Measurements from ENCODE around the gene POLA1.

GRCh38 chrX:24693453-24694202, at the start of gene POLA1:
- TF ChIP-seq POLR2A (IDR thresholded peaks at IDR 0.05; ENCODE audit: low read length): peak; percentile 61
- TF ChIP-seq GATA1 (IDR thresholded peaks at IDR 0.05; ENCODE audit: low read depth, low read length): no peak

All from erythroblast (primary cell).